GM12872 (cell line): Measurements from ENCODE around the gene ARHGEF39.

ENCODE experiments used
- TF ChIP-seq, protein P1 (sequence below): IDR thresholded peaks from 3 replicates; pipeline ENCODE4 v1.5.1; 2011; ENCODE audit warnings: low read depth, mild to moderate bottlenecking, low read length, moderate library complexity; ENCODE audit not compliant: insufficient read depth

Gene ARHGEF39

DNA sequence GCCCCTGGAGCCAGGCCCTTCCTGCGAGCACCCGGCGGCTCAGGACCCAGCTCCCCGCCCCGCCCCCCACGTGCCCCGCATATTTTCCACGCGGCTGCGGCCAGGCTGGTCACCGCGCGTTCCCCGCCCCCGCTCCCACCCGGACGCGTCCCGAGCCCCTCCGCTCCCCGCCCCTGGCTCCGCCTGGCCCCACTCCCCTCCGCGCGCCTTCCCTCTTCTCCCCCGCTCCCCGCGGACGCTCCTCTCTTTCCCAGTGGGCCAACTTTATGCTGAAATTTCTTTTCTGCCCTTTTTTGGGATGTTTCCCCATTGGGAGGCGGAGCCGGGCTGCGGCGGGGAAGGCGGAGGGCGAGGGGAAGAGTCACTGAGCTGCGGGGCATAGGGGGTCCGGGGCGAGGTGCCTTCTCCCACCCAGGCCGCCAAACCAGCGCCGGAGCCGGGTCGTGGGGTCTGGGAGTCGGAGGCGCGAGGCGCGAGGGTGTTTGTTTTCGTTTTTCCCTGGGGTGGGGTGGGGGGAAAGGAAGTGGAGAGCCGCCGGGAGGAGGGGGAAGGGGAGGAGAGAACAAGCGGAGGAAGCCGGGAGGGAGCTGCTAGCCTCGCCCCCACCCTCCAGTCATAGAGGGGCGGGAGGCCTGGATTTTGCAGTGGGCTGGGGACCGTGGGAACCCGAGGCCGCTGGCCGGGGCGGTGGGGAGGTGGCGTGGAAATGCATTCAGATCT lies 25.8 kb upstream of the ARHGEF39 start:
- TF ChIP-seq, protein P1, sequence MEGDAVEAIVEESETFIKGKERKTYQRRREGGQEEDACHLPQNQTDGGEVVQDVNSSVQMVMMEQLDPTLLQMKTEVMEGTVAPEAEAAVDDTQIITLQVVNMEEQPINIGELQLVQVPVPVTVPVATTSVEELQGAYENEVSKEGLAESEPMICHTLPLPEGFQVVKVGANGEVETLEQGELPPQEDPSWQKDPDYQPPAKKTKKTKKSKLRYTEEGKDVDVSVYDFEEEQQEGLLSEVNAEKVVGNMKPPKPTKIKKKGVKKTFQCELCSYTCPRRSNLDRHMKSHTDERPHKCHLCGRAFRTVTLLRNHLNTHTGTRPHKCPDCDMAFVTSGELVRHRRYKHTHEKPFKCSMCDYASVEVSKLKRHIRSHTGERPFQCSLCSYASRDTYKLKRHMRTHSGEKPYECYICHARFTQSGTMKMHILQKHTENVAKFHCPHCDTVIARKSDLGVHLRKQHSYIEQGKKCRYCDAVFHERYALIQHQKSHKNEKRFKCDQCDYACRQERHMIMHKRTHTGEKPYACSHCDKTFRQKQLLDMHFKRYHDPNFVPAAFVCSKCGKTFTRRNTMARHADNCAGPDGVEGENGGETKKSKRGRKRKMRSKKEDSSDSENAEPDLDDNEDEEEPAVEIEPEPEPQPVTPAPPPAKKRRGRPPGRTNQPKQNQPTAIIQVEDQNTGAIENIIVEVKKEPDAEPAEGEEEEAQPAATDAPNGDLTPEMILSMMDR = no peak

DNA sequence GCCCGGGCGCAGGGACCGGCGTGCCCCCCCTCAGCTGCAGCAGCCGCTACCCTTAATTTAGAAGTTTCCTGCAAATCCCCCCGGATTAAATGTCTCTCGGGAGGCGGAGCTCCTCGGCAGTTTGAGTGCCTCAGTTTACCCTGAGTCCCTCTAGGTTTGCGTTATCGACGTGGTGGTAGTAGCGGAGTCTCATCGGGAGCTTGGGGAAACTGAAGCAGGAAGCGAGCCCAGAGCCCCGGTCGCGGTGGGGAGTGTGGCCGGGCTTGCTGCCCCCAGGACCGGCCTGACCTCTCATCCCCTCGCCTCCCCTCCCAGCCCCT lies 25.3 kb upstream of the ARHGEF39 start:
- TF ChIP-seq, protein P1 = no peak

DNA sequence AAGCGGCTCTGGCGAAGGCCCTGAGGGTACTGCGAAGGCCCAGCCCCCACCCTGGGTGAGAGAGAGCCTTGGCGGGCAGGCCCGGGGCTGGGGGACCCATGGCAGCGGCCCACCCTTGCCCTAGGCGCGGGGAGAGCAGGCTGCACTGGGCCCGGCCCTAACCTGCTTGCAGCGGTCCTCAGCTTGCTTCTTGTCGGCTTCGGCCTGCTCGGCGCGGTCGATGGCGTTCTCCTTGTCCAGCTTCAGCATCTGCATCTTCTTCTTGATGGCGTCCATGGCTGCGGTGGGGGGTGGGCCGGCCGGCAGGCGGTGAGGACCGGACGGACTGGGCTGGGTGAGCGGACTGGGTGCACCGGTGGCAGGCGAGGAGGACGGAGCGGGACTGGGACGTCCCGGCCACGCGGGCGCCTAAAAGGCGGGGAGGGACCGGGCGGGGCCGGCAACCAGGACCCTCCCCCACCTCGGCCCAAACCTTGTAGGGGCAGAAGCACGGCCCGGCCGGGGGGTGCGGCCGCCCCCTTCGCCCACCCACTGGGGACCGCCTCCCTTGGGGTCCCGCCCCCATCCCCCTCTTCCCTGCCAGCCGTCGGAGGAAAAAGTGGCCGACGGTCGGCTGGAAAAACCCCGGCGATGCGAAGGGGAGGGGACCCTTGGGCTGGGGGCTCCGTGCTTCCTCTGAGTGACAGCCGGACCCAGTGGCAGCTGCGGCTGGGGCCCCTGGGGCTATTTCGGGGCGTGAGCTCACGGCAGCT lies 24.7 kb upstream of the ARHGEF39 start, which contains the start of gene TPM2:
TPM2 (minus strand) TSS at position 384 of the 752 bp plus-strand sequence; CDS start at position 276, 108 bp downstream.
- TF ChIP-seq, protein P1 = no peak

DNA sequence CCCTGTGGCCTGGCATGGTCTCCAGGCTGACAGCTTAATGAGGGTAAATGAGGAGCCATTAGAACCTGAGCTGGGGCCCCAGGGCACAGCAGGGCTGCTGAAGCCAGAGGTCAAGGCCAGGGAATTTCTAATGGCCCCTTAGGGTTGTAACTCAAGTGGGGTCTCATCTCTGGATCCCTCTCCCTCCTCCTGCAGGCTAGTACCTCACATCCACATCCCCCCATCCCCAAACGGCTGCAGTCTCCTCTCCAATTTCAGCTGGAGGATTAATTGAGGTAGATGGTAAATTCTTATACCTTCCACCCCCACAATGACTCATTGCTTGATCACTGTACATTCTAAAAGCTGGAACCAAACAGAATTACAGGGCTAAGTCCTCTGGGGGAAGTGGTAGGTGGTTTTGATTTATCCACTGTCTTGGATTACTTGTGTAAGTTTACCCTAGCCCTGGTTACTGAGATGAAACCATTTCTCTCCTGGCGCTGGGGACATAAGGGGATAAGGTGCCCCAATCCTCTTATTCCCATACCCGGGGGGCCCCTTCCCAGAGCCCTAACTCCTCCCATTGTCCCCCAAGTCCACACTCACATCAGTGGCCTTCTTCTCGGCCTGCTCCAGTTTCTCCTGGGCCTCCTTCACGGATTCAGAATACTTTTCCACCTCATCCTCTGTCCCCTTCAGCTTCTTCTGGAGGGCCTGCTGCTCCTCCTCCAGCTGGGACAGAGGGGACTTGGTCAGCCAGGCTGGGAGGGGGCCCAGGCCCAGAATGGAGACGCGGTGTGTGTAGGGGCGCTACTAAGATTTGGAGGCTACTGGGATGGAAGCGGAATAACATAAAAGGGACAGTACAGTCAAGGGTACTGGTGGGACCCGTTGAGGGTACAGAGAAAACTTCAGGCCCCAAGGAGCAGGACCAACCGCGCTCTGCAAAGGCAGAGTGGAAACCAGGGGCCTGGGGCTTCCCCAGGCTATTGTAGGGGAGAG lies 23.9 kb upstream of the ARHGEF39 start:
- TF ChIP-seq, protein P1 = no peak

DNA sequence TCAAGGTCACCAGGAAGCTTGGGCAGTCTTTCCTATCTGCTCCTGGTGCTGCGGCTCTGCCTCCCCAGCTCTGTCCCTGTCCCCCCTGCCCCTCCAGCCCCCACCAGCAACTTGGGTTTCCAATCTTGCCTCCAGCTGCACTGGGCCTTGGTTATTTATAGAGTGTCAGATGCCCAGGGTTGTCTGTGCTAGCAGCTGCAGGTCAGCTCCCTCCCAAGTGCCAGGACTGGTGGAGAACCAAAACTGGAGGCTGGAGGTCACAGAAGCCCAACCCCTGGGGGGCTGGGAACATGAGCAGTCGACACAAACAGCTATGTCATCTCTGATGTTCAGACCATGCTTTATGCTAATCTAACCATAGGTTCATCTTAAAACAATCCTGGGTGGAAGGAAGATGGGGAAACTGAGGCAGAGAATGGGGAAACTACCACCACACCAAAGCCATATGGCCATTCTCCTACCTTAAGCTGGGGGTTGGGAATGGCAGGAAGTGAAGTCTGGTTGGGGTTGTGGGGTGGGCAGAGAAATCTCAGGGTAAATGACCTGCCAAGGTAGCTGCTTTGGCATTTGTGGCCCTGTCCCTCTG lies 23.1 kb upstream of the ARHGEF39 start:
- TF ChIP-seq, protein P1 = no peak

DNA sequence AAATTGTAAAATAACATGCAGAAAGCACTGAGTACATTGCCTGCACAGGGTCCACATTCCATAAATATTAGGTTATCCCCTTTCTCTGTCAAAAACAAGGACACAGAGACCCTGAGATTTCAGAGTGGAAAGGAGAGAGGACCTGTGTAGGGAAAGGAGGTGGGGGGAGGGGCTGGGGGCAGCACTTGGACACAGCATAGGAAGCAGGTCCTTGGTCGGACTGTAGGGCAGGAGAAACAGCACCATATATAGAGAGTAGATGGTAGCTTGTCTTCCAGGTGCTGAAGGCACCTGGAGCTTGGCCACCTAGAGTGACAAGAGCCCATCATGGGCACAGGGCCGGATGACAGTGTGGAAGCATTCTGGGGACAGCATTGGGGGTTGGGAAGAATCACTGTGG lies 22.3 kb upstream of the ARHGEF39 start:
- TF ChIP-seq, protein P1 = no peak
